HG02571 (cell line): Measurements from ENCODE around the gene MYOZ3.

Experiments used
- ATAC-seq: cut with Tn5 transposase; IDR thresholded peaks from one replicate; pipeline ENCODE4 v1.9.1; 2021; ENCODE audit warnings: mild to moderate bottlenecking, moderate library complexity; ENCODE audit not compliant: unreplicated experiment

MYOZ3 gene

DNA sequence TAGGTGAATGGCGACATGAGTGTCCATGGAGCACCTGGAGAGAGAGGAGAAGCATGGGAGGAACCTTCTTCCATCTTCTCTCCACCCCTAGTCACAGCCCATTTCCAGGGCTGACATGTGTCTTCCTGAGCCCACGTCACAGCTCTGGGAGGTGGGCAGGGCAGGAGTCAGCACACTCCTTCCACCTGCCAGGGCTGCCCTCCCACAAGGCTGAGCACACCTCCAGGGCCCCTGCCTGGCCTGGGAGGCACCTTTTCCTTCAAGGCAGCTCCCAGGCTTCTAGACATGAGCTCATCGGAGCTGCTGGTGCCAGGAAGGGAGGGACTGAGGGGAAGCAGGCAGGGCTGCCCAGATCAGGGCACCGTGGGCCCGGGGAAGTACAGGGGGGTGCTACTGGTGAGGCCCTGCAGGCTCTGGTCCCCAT lies 34.2 kb upstream of the MYOZ3 start:
- no peak for ATAC-seq

GRCh38 chr5:150627731-150628545 lies 33.1 kb upstream of the MYOZ3 start:
- no peak for ATAC-seq

DNA sequence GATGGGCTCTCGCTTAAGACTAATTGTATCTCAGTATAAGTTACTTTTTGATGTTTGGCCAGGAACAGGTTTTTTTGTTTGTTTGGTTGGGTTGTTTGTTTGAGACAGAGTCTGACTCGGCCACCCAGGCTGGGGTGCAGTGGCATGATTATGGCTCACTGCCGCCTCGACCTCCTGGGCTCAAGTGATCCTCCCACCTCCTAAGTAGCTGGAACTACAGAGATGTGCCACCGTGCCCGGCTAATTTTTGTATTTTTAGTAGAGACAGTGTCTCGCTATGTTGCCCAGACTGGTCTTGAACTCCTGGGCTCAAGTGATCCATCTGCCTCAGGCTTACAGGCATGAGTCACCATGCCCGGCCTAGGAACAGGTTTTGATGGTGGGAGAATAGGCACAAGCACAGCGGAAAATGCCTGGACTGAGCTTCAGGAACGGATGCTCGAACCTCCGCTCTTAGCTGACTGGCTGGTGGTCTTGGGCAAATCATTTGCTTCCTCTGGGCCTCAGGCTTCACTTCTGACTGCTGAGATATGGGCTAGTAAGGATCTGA lies 32.0 kb upstream of the MYOZ3 start:
- no peak for ATAC-seq

- no peak for ATAC-seq
Observed at GRCh38 chr5:150630016-150630415, 31.0 kb upstream of the MYOZ3 start.

DNA sequence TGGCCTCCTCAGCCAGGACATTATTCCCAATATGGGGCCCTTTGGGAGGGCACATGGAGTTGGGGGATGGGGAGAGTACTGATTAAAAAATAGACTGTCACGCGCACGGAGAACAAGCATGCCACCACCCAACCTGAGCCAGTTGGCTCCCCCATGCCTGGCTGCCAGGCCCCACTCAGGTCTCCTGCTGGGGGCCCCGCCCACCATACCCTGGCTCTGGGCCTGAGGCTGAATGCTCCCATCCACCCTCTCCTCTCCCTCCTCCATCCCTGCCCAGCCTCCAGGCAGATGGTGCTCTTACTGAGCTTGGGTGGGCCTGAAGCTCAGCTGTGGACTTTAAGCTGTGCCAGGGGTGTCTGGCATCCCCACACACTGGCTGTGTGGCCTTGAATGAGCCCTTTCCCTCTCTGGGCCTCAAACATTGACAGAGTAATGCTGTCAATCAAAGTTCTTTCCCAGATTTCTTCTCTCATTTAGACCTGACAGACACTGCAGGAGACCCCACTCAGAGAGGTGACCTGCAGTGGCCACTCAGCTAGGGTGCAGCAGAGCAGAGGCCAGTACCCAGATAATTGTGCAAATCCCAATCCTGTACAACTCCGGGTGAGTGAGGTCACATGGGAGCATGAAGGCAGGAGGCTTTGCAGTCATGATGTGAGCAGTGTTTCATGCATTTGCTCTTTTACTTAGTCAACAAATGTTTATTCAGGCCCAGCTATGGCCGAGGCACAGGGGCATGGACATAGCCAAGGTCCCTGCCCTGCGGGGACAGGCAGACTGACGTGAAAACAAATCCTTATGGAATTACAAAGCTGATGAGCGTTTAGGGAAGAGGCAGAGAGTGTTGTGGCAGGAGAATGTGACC lies 30.4 kb upstream of the MYOZ3 start:
- no peak for ATAC-seq

DNA sequence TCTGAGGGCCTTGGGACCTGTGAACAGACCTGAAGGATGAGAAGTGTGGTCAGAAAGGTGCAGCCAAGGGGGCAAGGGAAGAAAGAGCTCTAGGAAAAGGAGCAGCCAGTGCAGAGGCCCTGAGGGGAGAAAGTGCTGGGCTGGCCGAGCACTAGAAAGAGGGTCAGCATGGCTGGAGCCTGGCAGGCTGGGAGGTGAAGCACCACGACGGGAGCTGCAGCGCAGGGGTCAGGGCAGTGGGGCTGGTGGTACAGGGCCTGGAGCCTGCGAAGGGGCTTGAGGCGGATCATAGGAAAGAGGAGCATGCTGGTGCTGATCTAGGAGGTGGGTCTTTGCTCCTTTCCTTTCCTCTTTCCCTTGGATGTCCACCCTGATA lies 29.7 kb upstream of the MYOZ3 start:
- no peak for ATAC-seq

- no peak for ATAC-seq
Observed at GRCh38 chr5:150632305-150633160, 28.5 kb upstream of the MYOZ3 start.

GRCh38 chr5:150633429-150633828 lies 27.6 kb upstream of the MYOZ3 start:
- ATAC-seq = no peak

- ATAC-seq = no peak
Observed at GRCh38 chr5:150636391-150637244, 24.4 kb upstream of the MYOZ3 start.

- ATAC-seq = no peak
Observed at GRCh38 chr5:150637245-150638052, 23.6 kb upstream of the MYOZ3 start.

DNA sequence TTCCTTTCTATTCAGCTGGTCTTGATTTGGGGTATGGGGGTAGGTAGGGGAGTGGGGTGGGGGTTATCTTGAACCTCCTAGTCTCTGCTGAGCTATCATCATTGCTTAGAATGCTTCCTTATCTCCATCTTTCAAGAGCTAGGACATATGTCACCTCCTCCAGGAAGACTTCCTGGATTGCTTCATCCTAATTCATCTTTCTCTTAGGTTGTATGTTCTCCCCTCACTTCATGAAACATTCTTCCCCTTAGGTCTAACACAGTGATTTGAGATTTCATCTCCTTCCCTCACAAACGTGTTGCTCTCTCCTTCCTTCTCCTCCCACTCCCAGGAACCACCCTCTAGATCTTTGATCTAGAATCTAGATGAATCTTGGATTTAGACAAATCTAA lies 23.0 kb upstream of the MYOZ3 start:
- ATAC-seq = no peak

GRCh38 chr5:150638488-150639376 lies 22.3 kb upstream of the MYOZ3 start:
- no peak for ATAC-seq

DNA sequence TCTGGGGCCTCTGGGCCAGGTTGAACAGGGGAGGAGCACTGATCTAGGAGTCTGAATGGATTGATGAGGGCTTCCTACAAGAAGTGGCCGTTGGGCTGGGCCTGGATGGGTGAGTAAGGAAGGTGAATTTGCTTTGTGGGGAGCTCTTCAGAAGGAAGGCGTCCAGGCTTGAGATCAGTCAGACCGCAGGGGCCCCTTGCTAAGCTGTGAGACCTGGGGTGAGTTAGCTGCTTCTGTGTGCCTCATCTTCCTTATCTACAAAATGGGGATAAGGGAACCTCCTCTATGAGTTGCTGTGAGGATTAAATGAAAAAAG lies 21.7 kb upstream of the MYOZ3 start:
- no peak for ATAC-seq

DNA sequence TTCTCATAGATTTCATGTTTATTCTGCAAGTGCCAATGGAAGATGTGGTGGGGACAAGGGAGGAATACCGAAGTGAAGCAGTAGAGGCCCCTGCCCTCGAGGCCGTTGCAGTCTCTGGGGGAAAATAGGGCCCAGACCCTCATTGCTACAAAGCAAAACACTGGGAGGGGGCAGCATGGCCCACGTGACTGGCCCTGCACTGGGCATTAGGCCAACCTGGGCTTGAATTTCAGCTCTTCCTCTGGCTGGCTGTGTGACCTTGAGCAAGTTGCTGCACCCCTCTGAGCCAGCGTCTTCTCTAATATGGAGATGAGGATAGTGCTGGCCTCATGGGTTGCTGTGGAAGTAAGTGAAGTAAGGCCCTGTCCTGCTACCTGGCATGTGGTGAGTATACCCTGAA lies 21.3 kb upstream of the MYOZ3 start:
- no peak for ATAC-seq

- no peak for ATAC-seq
Observed at GRCh38 chr5:150640311-150641005, 20.6 kb upstream of the MYOZ3 start, which contains the start of gene SYNPO. SYNPO (plus strand) TSS chr5:150640660; CDS start chr5:150648276, 7,616 bp downstream.

GRCh38 chr5:150641006-150641570 lies 20.0 kb upstream of the MYOZ3 start:
- ATAC-seq = no peak

DNA sequence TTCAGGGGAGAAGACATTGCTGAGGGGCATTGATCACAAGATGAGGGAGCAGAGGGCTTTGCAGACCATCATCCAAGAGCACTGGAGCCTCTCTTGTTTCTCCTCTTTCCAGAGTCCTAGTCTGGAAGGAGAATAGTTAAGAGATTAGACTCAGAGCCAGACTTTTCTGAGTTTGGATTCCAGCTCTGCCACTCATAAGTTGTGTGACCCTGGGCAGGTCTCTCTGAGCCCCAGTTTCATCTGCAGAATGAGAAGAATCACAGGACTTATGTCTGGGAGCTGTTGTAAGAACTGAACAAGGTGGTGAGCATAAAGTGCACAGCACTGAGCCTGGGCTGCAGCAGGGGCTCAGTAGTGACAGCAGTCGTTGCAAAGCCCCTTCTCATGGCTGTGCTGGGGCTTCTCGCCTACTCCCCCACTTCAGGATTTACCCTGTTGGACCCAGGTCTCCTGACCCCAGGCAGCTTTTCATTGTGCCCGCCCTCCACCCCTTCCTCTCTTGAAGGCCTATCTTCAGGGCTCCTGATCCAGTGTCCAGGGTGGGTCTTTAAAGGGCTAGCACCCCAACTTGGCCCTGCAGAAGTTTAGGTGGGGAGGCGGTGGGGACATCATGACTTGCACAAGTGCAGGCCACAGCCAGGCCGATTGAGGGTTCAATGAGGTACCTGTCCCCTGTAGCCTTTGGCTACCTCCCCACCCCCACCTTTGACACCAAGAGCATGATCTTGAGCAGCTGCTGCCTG lies 19.1 kb upstream of the MYOZ3 start:
- no peak for ATAC-seq
